PC-9 (cell line): ENCODE data around the gene GALNT2. TPM values are rescaled to one million over a fixed set of nuclear protein-coding genes. Genes with fewer than 3 reads are reported as not detected.

ENCODE experiments used
- BruUV-seq: library from RNA; stranded (reverse); fragments of 400-500 nt; replicated peaks from 2 replicates; lab custom pipeline; 2021; lab: Mats Ljungman, UMichigan
- CTCF ChIA-PET: fragments of 300-600 bp; sonication (Branson Sonifier 250); formaldehyde crosslinking; loops from one replicate; lab custom pipeline; 2022; ENCODE audit warnings: antibody characterized with exemption; lab: Charles Lee
- POLR2A ChIA-PET: fragments of 300-600 bp; sonication (Branson Sonifier 250); formaldehyde crosslinking; loops from one replicate; lab custom pipeline; 2022; ENCODE audit warnings: antibody characterized with exemption; ENCODE audit not compliant: unreplicated experiment; lab: Charles Lee
- DNase-seq, 2 experiments: peaks; one replicate each; pipeline versions ENCODE4 v3.0.0 to v3.0.0-alpha.2; 2015 to 2022; ENCODE audit warnings: mixed read lengths in 1 of 2
- H2AFZ ChIP-seq: fragments of 200-600 bp; sonication (generic); 2 replicates; pipeline ENCODE4 v1.8.1; 2017; ENCODE audit warnings: antibody characterized with exemption
- H3F3A ChIP-seq: fragments of 200-600 bp; sonication (generic); 2 replicates; pipeline ENCODE4 v1.8.1; 2017; ENCODE audit warnings: antibody characterized with exemption, mild to moderate bottlenecking, low read depth; ENCODE audit not compliant: insufficient read depth
- H3K27ac ChIP-seq: fragments of 200-600 bp; sonication (generic); 2 replicates; pipeline ENCODE4 v1.6.1; 2016; ENCODE audit warnings: mixed run types
- H3K27me3 ChIP-seq: fragments of 200-600 bp; sonication (generic); 2 replicates; pipeline ENCODE4 v1.6.1; 2016; ENCODE audit warnings: low read depth, mixed run types; ENCODE audit not compliant: insufficient read depth
- H3K36me3 ChIP-seq: fragments of 200-600 bp; sonication (generic); 2 replicates; pipeline ENCODE4 v1.6.1; 2016; ENCODE audit warnings: low read depth, mixed run types
- H3K4me1 ChIP-seq: fragments of 200-600 bp; sonication (generic); replicated peaks from 2 replicates; pipeline ENCODE4 v1.6.1; 2016; ENCODE audit warnings: mixed run types; ENCODE audit not compliant: insufficient read depth
- H3K4me2 ChIP-seq: fragments of 200-600 bp; sonication (generic); 2 replicates; pipeline ENCODE4 v1.6.1; 2017; ENCODE audit warnings: mixed run types
- H3K4me3 ChIP-seq: fragments of 200-600 bp; sonication (generic); 2 replicates; pipeline ENCODE4 v1.6.1; 2016; ENCODE audit warnings: mixed run types
- H3K79me2 ChIP-seq: fragments of 200-600 bp; sonication (generic); 2 replicates; pipeline ENCODE4 v1.6.1; 2017; ENCODE audit warnings: low read depth, mixed run types
- H3K9me2 ChIP-seq: fragments of 200-600 bp; sonication (generic); 2 replicates; pipeline ENCODE4 v1.8.1; 2017; ENCODE audit warnings: mild to moderate bottlenecking; ENCODE audit not compliant: insufficient read depth
- H3K9me3 ChIP-seq: fragments of 200-600 bp; sonication (generic); 2 replicates; pipeline ENCODE4 v1.8.1; 2016; ENCODE audit warnings: low read depth; ENCODE audit not compliant: insufficient read depth
- H4K20me1 ChIP-seq: fragments of 200-600 bp; sonication (generic); 2 replicates; pipeline ENCODE4 v1.8.1; 2017; ENCODE audit not compliant: insufficient read depth
- EZH2 ChIP-seq: fragments of 200-600 bp; sonication (generic); IDR thresholded peaks from 2 replicates; pipeline ENCODE4 v1.8.0; 2017; ENCODE audit warnings: antibody characterized with exemption, low read depth
- intact Hi-C: fragments of 100-400 bp; cut with micrococcal nuclease; formaldehyde crosslinking; loops from one replicate; pipeline ENCODE4 v1.10.0; 2022; ENCODE audit not compliant: unreplicated experiment
- total RNA-seq: library from RNA; stranded (reverse); gene quantifications from 2 replicates; pipeline ENCODE4 v1.2.3, GENCODE V29; 2021
- TF ChIP-seq, protein P1 (sequence below): fragments of 200-600 bp; sonication (generic); conservative IDR thresholded peaks from 2 replicates; pipeline ENCODE4 v1.6.1; 2017; ENCODE audit warnings: mixed run types, antibody characterized with exemption, mild to moderate bottlenecking, moderate library complexity

GALNT2 gene
- total RNA-seq, 1 experiment from 2014 or later = 121 TPM

DNA sequence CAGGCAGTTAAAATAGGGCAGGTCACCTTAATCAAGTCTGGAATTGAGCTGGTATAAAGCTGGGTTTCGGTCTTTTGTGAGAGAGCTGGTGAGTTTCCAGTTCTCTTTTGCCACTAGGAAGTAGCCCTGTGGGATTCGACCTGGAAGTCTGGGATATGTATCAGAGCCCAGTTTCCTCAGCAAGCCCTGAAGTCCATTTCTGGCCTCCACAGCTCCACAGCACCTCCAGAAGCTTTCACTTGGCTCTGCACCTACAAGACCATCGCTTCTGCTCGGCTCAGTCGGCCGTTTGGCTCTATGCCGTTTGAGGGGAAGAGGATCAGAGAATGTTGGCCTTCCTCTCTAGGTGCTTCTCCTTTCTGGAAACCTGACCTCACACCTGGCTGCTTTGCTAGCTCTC lies 148.0 kb downstream of the GALNT2 start:
- intact Hi-C loops = no loop called here
- no peak for DNase-seq
- H3K4me1 ChIP-seq = no peaks in the 10 kb centered on the region
- H3K9me3 ChIP-seq = no peaks in the 10 kb centered on the region
- ChIA-PET POLR2A (interaction anchor here (0.6 kb wide), 1 partner anchor 180 kb away, joined by 17 read pairs; no protein-coding TSS in a partner anchor), CTCF (no interaction called here)
- H3K27ac ChIP-seq = no peak overlapping the region
- H3K4me3 ChIP-seq = no peak overlapping the region
- no peaks in the 10 kb centered on the region for H3K79me2 ChIP-seq
- TF ChIP-seq, protein P1, sequence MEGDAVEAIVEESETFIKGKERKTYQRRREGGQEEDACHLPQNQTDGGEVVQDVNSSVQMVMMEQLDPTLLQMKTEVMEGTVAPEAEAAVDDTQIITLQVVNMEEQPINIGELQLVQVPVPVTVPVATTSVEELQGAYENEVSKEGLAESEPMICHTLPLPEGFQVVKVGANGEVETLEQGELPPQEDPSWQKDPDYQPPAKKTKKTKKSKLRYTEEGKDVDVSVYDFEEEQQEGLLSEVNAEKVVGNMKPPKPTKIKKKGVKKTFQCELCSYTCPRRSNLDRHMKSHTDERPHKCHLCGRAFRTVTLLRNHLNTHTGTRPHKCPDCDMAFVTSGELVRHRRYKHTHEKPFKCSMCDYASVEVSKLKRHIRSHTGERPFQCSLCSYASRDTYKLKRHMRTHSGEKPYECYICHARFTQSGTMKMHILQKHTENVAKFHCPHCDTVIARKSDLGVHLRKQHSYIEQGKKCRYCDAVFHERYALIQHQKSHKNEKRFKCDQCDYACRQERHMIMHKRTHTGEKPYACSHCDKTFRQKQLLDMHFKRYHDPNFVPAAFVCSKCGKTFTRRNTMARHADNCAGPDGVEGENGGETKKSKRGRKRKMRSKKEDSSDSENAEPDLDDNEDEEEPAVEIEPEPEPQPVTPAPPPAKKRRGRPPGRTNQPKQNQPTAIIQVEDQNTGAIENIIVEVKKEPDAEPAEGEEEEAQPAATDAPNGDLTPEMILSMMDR = no peak
- no peak for TF ChIP-seq EZH2
- H3K4me2 ChIP-seq = no peak overlapping the region
- no peaks in the 10 kb centered on the region for H3F3A ChIP-seq
- no peaks in the 10 kb centered on the region for H4K20me1 ChIP-seq
- no peaks in the 10 kb centered on the region for H3K36me3 ChIP-seq
- BruUV-seq = no TSS peak
- H2AFZ ChIP-seq = no peak overlapping the region
- no peaks in the 10 kb centered on the region for H3K9me2 ChIP-seq
- H3K27me3 ChIP-seq = no peaks in the 10 kb centered on the region

DNA sequence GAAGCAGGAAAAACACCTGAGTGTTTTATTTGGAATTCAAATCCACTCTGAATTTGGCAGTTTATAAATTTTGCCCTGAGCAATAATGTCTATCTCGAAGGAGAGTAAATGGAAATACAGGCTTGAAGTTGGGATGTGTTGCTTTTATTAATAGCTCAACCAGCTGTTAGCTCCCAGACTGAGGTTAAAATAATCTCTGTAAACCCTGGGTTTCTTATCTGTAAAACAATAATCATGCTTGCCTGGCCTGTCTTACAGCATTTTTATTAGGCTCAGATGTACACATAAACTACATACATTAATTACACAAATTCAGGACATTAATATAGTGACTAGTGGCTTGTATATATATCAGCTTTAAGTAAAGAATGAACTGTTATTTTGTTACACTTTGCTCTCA lies 148.5 kb downstream of the GALNT2 start:
- Histone ChIP-seq H3K36me3 (no peaks in the 10 kb centered on the region), H3K27me3 (no peaks in the 10 kb centered on the region), H2AFZ (no peak overlapping the region), H3K4me1 (no peaks in the 10 kb centered on the region), H3K9me3 (no peaks in the 10 kb centered on the region), H4K20me1 (no peaks in the 10 kb centered on the region), H3K79me2 (no peaks in the 10 kb centered on the region), H3K9me2 (no peaks in the 10 kb centered on the region), H3F3A (no peaks in the 10 kb centered on the region), H3K27ac (no peak overlapping the region), H3K4me2 (no peak overlapping the region), H3K4me3 (no peak overlapping the region)
- BruUV-seq = no TSS peak
- TF ChIP-seq, protein P1 = no peak
- TF ChIP-seq EZH2 = no peak
- CTCF ChIA-PET = no interaction called here
- POLR2A ChIA-PET = no interaction called here
- intact Hi-C loops = no loop called here
- DNase-seq = no peak

DNA sequence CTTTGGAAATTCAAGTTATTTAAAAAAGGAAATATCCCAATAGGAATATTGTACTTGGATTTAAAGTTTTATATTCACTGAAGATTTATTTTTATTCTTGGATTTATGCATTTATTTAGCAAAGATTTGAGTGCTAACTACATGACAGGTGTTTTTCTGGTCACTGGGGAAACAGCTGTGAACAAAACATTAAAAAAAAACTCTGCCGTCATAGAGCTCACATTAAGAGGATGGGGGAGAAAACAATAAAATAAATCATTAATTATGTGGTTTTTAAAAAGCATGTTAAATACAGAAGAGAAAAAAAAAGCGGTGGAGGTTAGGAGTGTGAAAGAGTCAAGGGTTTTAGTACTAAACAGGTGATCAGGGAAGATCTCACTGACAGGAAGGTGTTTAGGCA lies 149.9 kb downstream of the GALNT2 start:
- intact Hi-C loops = no loop called here
- TF ChIP-seq, protein P1 = no peak
- TF ChIP-seq EZH2 = no peak
- no peaks in the 10 kb centered on the region for H3K9me2 ChIP-seq
- no peaks in the 10 kb centered on the region for H3K4me1 ChIP-seq
- H3K36me3 ChIP-seq = no peaks in the 10 kb centered on the region
- ChIA-PET POLR2A (interaction anchor here (0.6 kb wide), 1 partner anchor 129 kb away, joined by 9 read pairs; no protein-coding TSS in a partner anchor), CTCF (no interaction called here)
- no peaks in the 10 kb centered on the region for H4K20me1 ChIP-seq
- H3K27me3 ChIP-seq = no peaks in the 10 kb centered on the region
- no peak overlapping the region for H2AFZ ChIP-seq
- no peaks in the 10 kb centered on the region for H3K79me2 ChIP-seq
- no peak overlapping the region for H3K4me3 ChIP-seq
- no peak overlapping the region for H3K27ac ChIP-seq
- no peak overlapping the region for H3K4me2 ChIP-seq
- BruUV-seq = no TSS peak
- DNase-seq = no peak
- no peaks in the 10 kb centered on the region for H3F3A ChIP-seq
- no peaks in the 10 kb centered on the region for H3K9me3 ChIP-seq
